ENCODE results near the gene GDF2.

The GDF2 gene

DNA sequence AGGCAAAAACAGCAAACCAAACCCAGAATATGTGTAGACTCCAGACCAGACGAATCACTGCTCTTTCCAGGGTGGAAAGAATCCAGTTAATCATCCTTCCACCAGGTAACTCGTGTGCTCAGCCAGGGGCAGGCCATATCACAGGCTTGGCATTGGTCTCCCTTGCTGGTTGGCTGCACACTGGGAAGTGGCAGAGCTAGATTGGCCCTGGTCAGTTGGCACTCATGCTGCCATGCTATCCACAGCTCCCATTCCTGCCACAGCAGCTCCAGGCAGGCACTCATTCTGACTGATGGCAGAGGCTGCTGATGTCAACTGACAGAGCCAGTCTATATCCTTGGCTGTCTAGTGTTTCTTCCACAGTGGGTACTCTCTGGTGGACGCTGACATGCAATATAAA lies 31.9 kb upstream of the GDF2 start:
- H3K27me3 ChIP-seq (ENCODE audit: insufficient read depth, poor library complexity, severe bottlenecking): peaks cover 3% of the 10 kb centered on the region
- no peak overlapping the region for H3K27ac ChIP-seq (replicated peaks)
- no peak overlapping the region for H3K4me3 ChIP-seq (replicated peaks; ENCODE audit: insufficient read depth, low read length)
- TF ChIP-seq GABPA (IDR thresholded peaks at IDR 0.05; ENCODE audit: low read depth) (no peak), CTCF (IDR thresholded peaks at IDR 0.05; ENCODE audit: insufficient read depth, low read length) (no peak), POLR2AphosphoS5 (IDR thresholded peaks at IDR 0.05; ENCODE audit: low read depth) (no peak), REST (IDR thresholded peaks at IDR 0.05; ENCODE audit: insufficient replicate concordance, low read depth) (no peak), SPI1 (IDR thresholded peaks at IDR 0.05; ENCODE audit: borderline replicate concordance, low read depth) (no peak)
- DNase-seq (ENCODE audit: low read depth in 1 of 2, low spot score in 1 of 2): no peak

GRCh38 chr10:47291682-47292081 lies 30.6 kb upstream of the GDF2 start:
- DNase-seq (ENCODE audit: low read depth in 1 of 2, low spot score in 1 of 2): no peak
- Histone ChIP-seq H3K27ac (replicated peaks) (no peak overlapping the region), H3K27me3 (ENCODE audit: insufficient read depth, poor library complexity, severe bottlenecking) (peaks cover 8% of the 10 kb centered on the region), H3K4me3 (replicated peaks; ENCODE audit: insufficient read depth, low read length) (no peak overlapping the region)
- TF ChIP-seq GABPA (IDR thresholded peaks at IDR 0.05; ENCODE audit: low read depth) (no peak), CTCF (IDR thresholded peaks at IDR 0.05; ENCODE audit: insufficient read depth, low read length) (no peak), REST (IDR thresholded peaks at IDR 0.05; ENCODE audit: insufficient replicate concordance, low read depth) (no peak), SPI1 (IDR thresholded peaks at IDR 0.05; ENCODE audit: borderline replicate concordance, low read depth) (no peak), POLR2AphosphoS5 (IDR thresholded peaks at IDR 0.05; ENCODE audit: low read depth) (no peak)

- no peak for DNase-seq (ENCODE audit: low read depth in 1 of 2, low spot score in 1 of 2)
- no peak for TF ChIP-seq REST (IDR thresholded peaks at IDR 0.05; ENCODE audit: insufficient replicate concordance, low read depth)
- no peak for TF ChIP-seq CTCF (IDR thresholded peaks at IDR 0.05; ENCODE audit: insufficient read depth, low read length)
- no peak for TF ChIP-seq SPI1 (IDR thresholded peaks at IDR 0.05; ENCODE audit: borderline replicate concordance, low read depth)
- TF ChIP-seq POLR2AphosphoS5 (IDR thresholded peaks at IDR 0.05; ENCODE audit: low read depth): no peak
- no peak for TF ChIP-seq GABPA (IDR thresholded peaks at IDR 0.05; ENCODE audit: low read depth)
- H3K27me3 ChIP-seq (ENCODE audit: insufficient read depth, poor library complexity, severe bottlenecking): peaks cover 21% of the 10 kb centered on the region
- no peak overlapping the region for H3K27ac ChIP-seq (replicated peaks)
- H3K4me3 ChIP-seq (replicated peaks; ENCODE audit: insufficient read depth, low read length): no peak overlapping the region
Measured at GRCh38 chr10:47294057-47294456, 28.2 kb upstream of the GDF2 start.
